Ishikawa (cell line): ENCODE measurements around the gene SHISA5.
A peak's percentile ranks its signal among the peaks of the same experiment; 100 is the strongest.

Experiments used
- CEBPB ChIP-seq: IDR thresholded peaks from 2 replicates; pipeline ENCODE4 v1.6.1; 2012
- CREB1 ChIP-seq: IDR thresholded peaks from 2 replicates; pipeline ENCODE4 v1.6.1; 2012; ENCODE audit warnings: low read depth
- EGR1 ChIP-seq: IDR thresholded peaks from 2 replicates; pipeline ENCODE4 v1.6.1; 2012
- EP300 ChIP-seq: IDR thresholded peaks from 2 replicates; pipeline ENCODE4 v1.6.1; 2012; ENCODE audit warnings: borderline replicate concordance
- FOXM1 ChIP-seq: IDR thresholded peaks from 2 replicates; pipeline ENCODE4 v1.6.1; 2012; ENCODE audit warnings: low read depth, borderline replicate concordance
- MAX ChIP-seq: IDR thresholded peaks from 2 replicates; pipeline ENCODE4 v1.6.1; 2012
- NFIC ChIP-seq: IDR thresholded peaks from 2 replicates; pipeline ENCODE4 v1.6.1; 2012
- RAD21 ChIP-seq: IDR thresholded peaks from 2 replicates; pipeline ENCODE4 v1.6.1; 2012; ENCODE audit warnings: low read depth
- REST ChIP-seq: IDR thresholded peaks from 2 replicates; pipeline ENCODE4 v1.6.1; 2012; ENCODE audit warnings: low read depth, mild to moderate bottlenecking
- TAF1 ChIP-seq: IDR thresholded peaks from 2 replicates; pipeline ENCODE4 v1.6.1; 2012; ENCODE audit warnings: low read depth, mild to moderate bottlenecking
- TCF12 ChIP-seq: IDR thresholded peaks from 2 replicates; pipeline ENCODE4 v1.6.1; 2012; ENCODE audit warnings: low read depth
- TEAD4 ChIP-seq: IDR thresholded peaks from 2 replicates; pipeline ENCODE4 v1.6.1; 2012
- USF1 ChIP-seq: IDR thresholded peaks from 2 replicates; pipeline ENCODE4 v1.6.1; 2012
- YY1 ChIP-seq: IDR thresholded peaks from 2 replicates; pipeline ENCODE4 v1.6.1; 2012; ENCODE audit warnings: low read depth
- ZBTB7A ChIP-seq: IDR thresholded peaks from 2 replicates; pipeline ENCODE4 v1.6.1; 2012; ENCODE audit warnings: low read depth

SHISA5 gene

GRCh38 chr3:48451270-48451669 is 52.7 kb downstream of the SHISA5 start:
- no peak for TF ChIP-seq YY1
- TF ChIP-seq MAX: no peak
- no peak for TF ChIP-seq TEAD4
- TF ChIP-seq CEBPB: no peak
- TF ChIP-seq TAF1: no peak
- TF ChIP-seq ZBTB7A: no peak
- no peak for TF ChIP-seq USF1
- no peak for TF ChIP-seq CREB1
- TF ChIP-seq FOXM1: no peak
- TF ChIP-seq EP300: no peak
- no peak for TF ChIP-seq NFIC
- TF ChIP-seq RAD21: no peak
- no peak for TF ChIP-seq REST
- TF ChIP-seq EGR1: no peak
- TF ChIP-seq TCF12: no peak

- TF ChIP-seq YY1 (peak; percentile 82), TEAD4 (0 out of 2 replicates have a peak, but pooled peaks have one; percentile 7), USF1 (no peak), CEBPB (no peak), FOXM1 (no peak), REST (no peak; the same call in 1 of the 2 replicates), NFIC (no peak), TCF12 (peak; percentile 39; the same call in 1 of the 2 replicates), MAX (peak; percentile 75), EP300 (peak; percentile 20; the same call in 1 of the 2 replicates), EGR1 (no peak), CREB1 (peak; percentile 96), ZBTB7A (0 out of 2 replicates have a peak, but pooled peaks have one; percentile 15), TAF1 (peak; percentile 91; the same call in 1 of the 2 replicates), RAD21 (no peak)
Observed at GRCh38 chr3:48446425-48447193, 57.4 kb downstream of the SHISA5 start, which contains the start of gene ATRIP. Gene ATRIP, plus strand, starts transcription at chr3:48446737. Its CDS starts 109 bp downstream, at chr3:48446846.

- no peak for TF ChIP-seq CEBPB
- TF ChIP-seq ZBTB7A: no peak
- TF ChIP-seq TCF12: no peak
- no peak for TF ChIP-seq FOXM1
- TF ChIP-seq CREB1: no peak
- no peak for TF ChIP-seq MAX
- TF ChIP-seq TAF1: no peak
- TF ChIP-seq EGR1: no peak
- no peak for TF ChIP-seq USF1
- no peak for TF ChIP-seq NFIC
- no peak for TF ChIP-seq YY1
- no peak for TF ChIP-seq REST
- TF ChIP-seq TEAD4: no peak
- TF ChIP-seq RAD21: no peak
- TF ChIP-seq EP300: no peak
Observed at GRCh38 chr3:48446043-48446424, 57.9 kb downstream of the SHISA5 start.
